ENCODE data around the gene ABLIM2.

ABLIM2 gene

GRCh38 chr4:8174970-8175369, 16.4 kb upstream of the ABLIM2 start:
- no peak overlapping the region for H3K4me3 ChIP-seq (ENCODE audit: insufficient read depth, low read depth, low read length)
- H3K27me3 ChIP-seq (ENCODE audit: control insufficient read depth, insufficient read depth, low read length, poor library complexity, severe bottlenecking), result no peaks in the 10 kb centered on the region
- no peak overlapping the region for H3K27ac ChIP-seq (ENCODE audit: insufficient read depth, low read depth, low read length, poor library complexity, severe bottlenecking)
- no peaks in the 10 kb centered on the region for H3K9me3 ChIP-seq (ENCODE audit: control insufficient read depth, low read length)
- no peaks in the 10 kb centered on the region for H3K36me3 ChIP-seq (ENCODE audit: control insufficient read depth, insufficient read depth, low read length)
- 92% methylated on average over 3 of the region's 3 CpGs for WGBS, 2 experiments
- no peaks in the 10 kb centered on the region for H3K4me1 ChIP-seq (ENCODE audit: control insufficient read depth, insufficient read depth, low read length)

DNA sequence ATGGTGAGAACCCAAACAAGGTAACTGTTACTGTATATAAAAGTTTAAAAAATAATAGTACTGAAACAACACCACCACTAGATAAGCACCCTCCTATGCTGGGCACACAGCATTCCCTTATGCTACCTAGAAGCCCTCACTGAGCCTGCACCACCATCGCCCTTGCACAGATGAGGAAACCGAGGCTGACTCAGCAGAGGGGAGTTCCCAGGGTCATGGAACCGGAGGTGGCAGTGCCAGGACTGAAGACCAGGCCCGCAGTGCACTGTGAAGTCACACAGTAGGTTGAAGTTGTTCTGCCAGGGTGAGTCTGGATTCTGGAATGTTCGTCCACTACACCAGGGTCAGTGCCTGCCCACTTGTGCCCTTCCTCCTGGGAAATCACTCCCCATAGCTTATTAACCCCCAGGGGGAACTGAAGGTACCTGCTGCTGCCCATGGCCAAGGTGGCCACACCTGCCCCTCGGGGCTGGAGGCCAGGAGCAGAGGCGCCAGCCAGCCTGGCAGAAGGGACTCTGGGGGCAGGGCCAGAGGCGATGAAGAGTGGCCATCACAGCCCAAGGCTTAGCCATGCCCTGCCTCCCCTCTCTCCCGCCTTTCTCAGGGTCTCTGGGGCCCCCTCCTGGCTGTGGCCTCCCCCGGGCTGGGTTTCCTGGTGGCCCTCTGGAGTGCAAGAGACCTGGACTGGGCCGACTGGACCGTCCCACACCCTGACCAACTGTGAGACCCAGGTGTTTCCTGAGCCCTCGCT, 15.1 kb upstream of the ABLIM2 start:
- Histone ChIP-seq H3K36me3 (ENCODE audit: control insufficient read depth, insufficient read depth, low read length) (no peaks in the 10 kb centered on the region), H3K4me3 (ENCODE audit: insufficient read depth, low read depth, low read length) (no peak overlapping the region), H3K9me3 (ENCODE audit: control insufficient read depth, low read length) (no peaks in the 10 kb centered on the region), H3K4me1 (ENCODE audit: control insufficient read depth, insufficient read depth, low read length) (no peaks in the 10 kb centered on the region), H3K27ac (ENCODE audit: insufficient read depth, low read depth, low read length, poor library complexity, severe bottlenecking) (no peak overlapping the region), H3K27me3 (ENCODE audit: control insufficient read depth, insufficient read depth, low read length, poor library complexity, severe bottlenecking) (no peaks in the 10 kb centered on the region)
- 87 to 88% methylated on average over 13 of the region's 13 CpGs for WGBS, 2 experiments

- WGBS, 2 experiments, result 89% methylated on average over 36 of the region's 36 CpGs
- Histone ChIP-seq H3K4me1 (ENCODE audit: control insufficient read depth, insufficient read depth, low read length) (no peaks in the 10 kb centered on the region), H3K4me3 (ENCODE audit: insufficient read depth, low read depth, low read length) (no peak overlapping the region), H3K9me3 (ENCODE audit: control insufficient read depth, low read length) (no peaks in the 10 kb centered on the region), H3K27me3 (ENCODE audit: control insufficient read depth, insufficient read depth, low read length, poor library complexity, severe bottlenecking) (no peaks in the 10 kb centered on the region), H3K36me3 (ENCODE audit: control insufficient read depth, insufficient read depth, low read length) (no peaks in the 10 kb centered on the region), H3K27ac (ENCODE audit: insufficient read depth, low read depth, low read length, poor library complexity, severe bottlenecking) (no peak overlapping the region)
Measured at GRCh38 chr4:8171984-8172924, 13.6 kb upstream of the ABLIM2 start.

DNA sequence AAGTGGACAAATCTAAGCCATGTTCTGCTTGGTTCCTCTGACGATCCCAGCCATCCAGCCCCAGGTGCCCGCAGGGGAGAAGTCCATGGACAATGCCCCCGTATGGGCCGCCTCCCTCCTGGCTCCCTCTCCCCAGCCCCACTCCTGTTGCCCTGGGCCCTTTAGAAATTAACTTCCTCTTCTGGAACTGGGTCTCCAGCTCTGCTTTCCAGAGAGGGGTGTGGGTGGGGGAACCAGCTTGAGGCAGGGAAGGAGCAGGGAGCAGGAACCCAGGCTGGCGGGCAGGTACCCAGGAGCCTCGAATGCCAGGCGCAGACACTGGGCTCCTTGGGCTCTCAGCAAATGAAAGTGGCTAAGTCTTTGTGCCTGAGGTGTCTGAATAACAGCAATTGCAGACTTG, 12.7 kb upstream of the ABLIM2 start:
- no peaks in the 10 kb centered on the region for H3K27me3 ChIP-seq (ENCODE audit: control insufficient read depth, insufficient read depth, low read length, poor library complexity, severe bottlenecking)
- WGBS, 2 experiments, result 87% methylated on average over 7 of the region's 7 CpGs
- H3K4me1 ChIP-seq (ENCODE audit: control insufficient read depth, insufficient read depth, low read length), result no peaks in the 10 kb centered on the region
- no peak overlapping the region for H3K4me3 ChIP-seq (ENCODE audit: insufficient read depth, low read depth, low read length)
- H3K36me3 ChIP-seq (ENCODE audit: control insufficient read depth, insufficient read depth, low read length), result no peaks in the 10 kb centered on the region
- H3K9me3 ChIP-seq (ENCODE audit: control insufficient read depth, low read length), result no peaks in the 10 kb centered on the region
- H3K27ac ChIP-seq (ENCODE audit: insufficient read depth, low read depth, low read length, poor library complexity, severe bottlenecking), result no peak overlapping the region

DNA sequence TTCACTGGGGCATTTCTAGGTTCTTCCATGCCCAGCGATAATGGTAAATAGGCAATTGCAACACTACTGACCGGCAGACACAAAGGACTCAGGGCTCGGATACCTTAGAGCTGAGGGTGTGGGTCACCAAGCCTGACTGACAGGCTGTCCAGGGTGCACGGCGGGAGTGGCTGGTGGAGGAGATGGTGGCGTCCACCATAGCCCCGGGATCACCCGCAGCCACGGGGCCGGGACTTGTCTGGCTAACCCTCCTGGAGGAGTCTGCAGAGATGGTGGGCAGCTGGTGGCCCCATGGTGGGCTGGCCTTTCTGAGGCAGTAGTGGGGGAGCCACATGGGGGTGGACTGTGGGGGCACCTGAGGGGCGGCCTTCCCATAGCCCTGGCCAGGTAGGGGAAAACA, 11.7 kb upstream of the ABLIM2 start:
- 94% methylated on average over 11 of the region's 11 CpGs for WGBS, 2 experiments
- H3K4me1 ChIP-seq (ENCODE audit: control insufficient read depth, insufficient read depth, low read length), result no peaks in the 10 kb centered on the region
- H3K4me3 ChIP-seq (ENCODE audit: insufficient read depth, low read depth, low read length), result no peak overlapping the region
- no peaks in the 10 kb centered on the region for H3K9me3 ChIP-seq (ENCODE audit: control insufficient read depth, low read length)
- no peaks in the 10 kb centered on the region for H3K27me3 ChIP-seq (ENCODE audit: control insufficient read depth, insufficient read depth, low read length, poor library complexity, severe bottlenecking)
- no peaks in the 10 kb centered on the region for H3K36me3 ChIP-seq (ENCODE audit: control insufficient read depth, insufficient read depth, low read length)
- no peak overlapping the region for H3K27ac ChIP-seq (ENCODE audit: insufficient read depth, low read depth, low read length, poor library complexity, severe bottlenecking)

- Histone ChIP-seq H3K36me3 (ENCODE audit: control insufficient read depth, insufficient read depth, low read length) (no peaks in the 10 kb centered on the region), H3K27ac (ENCODE audit: insufficient read depth, low read depth, low read length, poor library complexity, severe bottlenecking) (no peak overlapping the region), H3K4me3 (ENCODE audit: insufficient read depth, low read depth, low read length) (no peak overlapping the region), H3K9me3 (ENCODE audit: control insufficient read depth, low read length) (no peaks in the 10 kb centered on the region), H3K4me1 (ENCODE audit: control insufficient read depth, insufficient read depth, low read length) (no peaks in the 10 kb centered on the region), H3K27me3 (ENCODE audit: control insufficient read depth, insufficient read depth, low read length, poor library complexity, severe bottlenecking) (no peaks in the 10 kb centered on the region)
- 89 to 92% methylated on average over 3 of the region's 3 CpGs for WGBS, 2 experiments
Measured at GRCh38 chr4:8169763-8170162, 11.2 kb upstream of the ABLIM2 start.

DNA sequence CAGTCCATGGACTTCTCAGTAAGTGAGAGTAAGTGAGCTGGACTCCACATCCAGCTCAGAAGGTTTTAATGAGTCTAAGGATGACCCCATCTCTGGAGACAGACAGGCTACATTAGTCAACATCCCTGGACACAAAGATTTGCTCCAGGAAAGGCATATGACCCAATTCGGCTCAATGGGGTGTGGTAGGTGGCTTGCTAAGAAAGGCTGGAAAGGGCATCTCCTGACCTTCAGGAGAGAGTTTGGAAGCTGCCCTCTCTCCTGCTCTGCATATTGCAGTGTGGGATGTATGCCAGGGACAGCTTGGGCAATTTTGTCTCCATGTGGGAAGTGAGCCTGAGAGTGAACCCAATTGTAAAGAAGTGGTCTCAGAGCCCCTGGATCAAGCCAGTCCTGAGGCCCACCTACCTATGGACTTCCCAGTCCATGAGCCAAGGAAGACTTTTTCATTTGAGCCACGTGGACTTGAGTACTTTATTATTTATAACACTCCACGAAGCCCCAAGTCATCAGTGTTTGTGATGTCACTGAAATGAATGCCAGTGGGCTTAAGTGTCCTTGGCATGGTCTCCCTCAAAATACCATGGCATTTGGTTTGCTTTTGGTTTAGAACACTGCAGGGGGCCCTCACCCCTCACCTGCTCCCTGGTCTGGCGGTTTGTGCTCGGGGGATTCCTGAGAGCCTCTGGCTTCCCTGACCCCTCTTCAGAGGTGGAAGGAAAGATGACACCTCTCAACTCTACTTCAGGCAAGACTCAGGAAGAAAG, 10.4 kb upstream of the ABLIM2 start:
- Histone ChIP-seq H3K4me1 (ENCODE audit: control insufficient read depth, insufficient read depth, low read length) (no peaks in the 10 kb centered on the region), H3K4me3 (ENCODE audit: insufficient read depth, low read depth, low read length) (no peak overlapping the region), H3K9me3 (ENCODE audit: control insufficient read depth, low read length) (no peaks in the 10 kb centered on the region), H3K27me3 (ENCODE audit: control insufficient read depth, insufficient read depth, low read length, poor library complexity, severe bottlenecking) (no peaks in the 10 kb centered on the region), H3K36me3 (ENCODE audit: control insufficient read depth, insufficient read depth, low read length) (no peaks in the 10 kb centered on the region), H3K27ac (ENCODE audit: insufficient read depth, low read depth, low read length, poor library complexity, severe bottlenecking) (no peak overlapping the region)
- 88 to 95% methylated on average over 5 of the region's 5 CpGs for WGBS, 2 experiments

- H3K9me3 ChIP-seq (ENCODE audit: control insufficient read depth, low read length), result no peaks in the 10 kb centered on the region
- 83 to 100% methylated on average over 1 of the region's 1 CpG for WGBS, 2 experiments
- H3K36me3 ChIP-seq (ENCODE audit: control insufficient read depth, insufficient read depth, low read length), result no peaks in the 10 kb centered on the region
- H3K4me3 ChIP-seq (ENCODE audit: insufficient read depth, low read depth, low read length), result no peak overlapping the region
- no peaks in the 10 kb centered on the region for H3K4me1 ChIP-seq (ENCODE audit: control insufficient read depth, insufficient read depth, low read length)
- H3K27me3 ChIP-seq (ENCODE audit: control insufficient read depth, insufficient read depth, low read length, poor library complexity, severe bottlenecking), result no peaks in the 10 kb centered on the region
- H3K27ac ChIP-seq (ENCODE audit: insufficient read depth, low read depth, low read length, poor library complexity, severe bottlenecking), result no peak overlapping the region
Measured at GRCh38 chr4:8168232-8168631, 9.6 kb upstream of the ABLIM2 start.

DNA sequence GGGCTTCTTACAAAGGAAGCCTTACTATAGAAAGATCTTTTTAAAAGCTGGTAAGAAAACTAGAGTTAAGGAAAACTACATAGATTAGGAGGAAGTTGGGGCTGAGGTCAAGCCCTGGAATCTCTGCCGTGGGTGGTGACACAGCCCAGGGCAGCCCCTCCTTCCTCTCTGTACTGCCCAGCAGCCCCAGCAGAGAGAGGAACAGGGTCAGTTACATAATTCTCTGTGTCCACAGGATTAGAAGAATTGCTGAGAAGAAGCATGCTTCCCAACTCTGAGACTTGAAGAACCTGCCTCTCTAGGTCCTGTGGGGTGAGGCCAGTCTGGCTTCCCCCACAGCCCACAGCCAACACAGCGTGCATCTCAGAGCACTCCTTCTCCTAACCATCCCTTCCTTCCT, 9.2 kb upstream of the ABLIM2 start:
- Histone ChIP-seq H3K4me1 (ENCODE audit: control insufficient read depth, insufficient read depth, low read length) (no peaks in the 10 kb centered on the region), H3K27ac (ENCODE audit: insufficient read depth, low read depth, low read length, poor library complexity, severe bottlenecking) (no peak overlapping the region), H3K36me3 (ENCODE audit: control insufficient read depth, insufficient read depth, low read length) (no peaks in the 10 kb centered on the region), H3K27me3 (ENCODE audit: control insufficient read depth, insufficient read depth, low read length, poor library complexity, severe bottlenecking) (no peaks in the 10 kb centered on the region), H3K9me3 (ENCODE audit: control insufficient read depth, low read length) (no peaks in the 10 kb centered on the region), H3K4me3 (ENCODE audit: insufficient read depth, low read depth, low read length) (no peak overlapping the region)
- WGBS, 2 experiments, result 81 to 89% methylated on average over 2 of the region's 2 CpGs

DNA sequence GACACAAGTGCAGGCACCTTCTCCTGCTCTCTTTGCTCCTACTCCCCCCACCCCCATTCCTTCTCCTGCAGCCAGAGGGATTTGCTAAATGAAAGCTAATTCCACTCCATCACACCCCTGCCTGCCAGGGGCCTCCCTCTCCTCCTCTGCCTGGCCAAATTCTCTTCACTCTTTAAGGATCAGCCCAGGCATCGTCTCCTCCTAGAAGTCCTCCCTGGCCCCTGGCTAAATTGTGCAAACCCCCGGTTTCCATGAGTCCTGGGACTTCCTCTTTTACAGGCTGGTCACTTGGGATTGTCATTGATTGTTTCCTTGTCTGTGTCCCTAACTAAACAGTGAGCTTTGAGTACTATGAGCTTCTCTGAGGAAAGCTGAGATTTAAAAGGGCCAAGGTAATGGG, 8.7 kb upstream of the ABLIM2 start:
- WGBS, 2 experiments, result 84 to 92% methylated on average over 2 of the region's 2 CpGs
- Histone ChIP-seq H3K4me3 (ENCODE audit: insufficient read depth, low read depth, low read length) (no peak overlapping the region), H3K27me3 (ENCODE audit: control insufficient read depth, insufficient read depth, low read length, poor library complexity, severe bottlenecking) (no peaks in the 10 kb centered on the region), H3K9me3 (ENCODE audit: control insufficient read depth, low read length) (no peaks in the 10 kb centered on the region), H3K27ac (ENCODE audit: insufficient read depth, low read depth, low read length, poor library complexity, severe bottlenecking) (no peak overlapping the region), H3K36me3 (ENCODE audit: control insufficient read depth, insufficient read depth, low read length) (no peaks in the 10 kb centered on the region), H3K4me1 (ENCODE audit: control insufficient read depth, insufficient read depth, low read length) (no peaks in the 10 kb centered on the region)
